ENCODE measurements around the gene NKD1. TPM values are rescaled to one million over a fixed set of nuclear protein-coding genes. Genes with fewer than 3 reads are reported as not detected.

The NKD1 gene
- total RNA-seq, 1 experiment from 2014 or later: 0.74 TPM

DNA sequence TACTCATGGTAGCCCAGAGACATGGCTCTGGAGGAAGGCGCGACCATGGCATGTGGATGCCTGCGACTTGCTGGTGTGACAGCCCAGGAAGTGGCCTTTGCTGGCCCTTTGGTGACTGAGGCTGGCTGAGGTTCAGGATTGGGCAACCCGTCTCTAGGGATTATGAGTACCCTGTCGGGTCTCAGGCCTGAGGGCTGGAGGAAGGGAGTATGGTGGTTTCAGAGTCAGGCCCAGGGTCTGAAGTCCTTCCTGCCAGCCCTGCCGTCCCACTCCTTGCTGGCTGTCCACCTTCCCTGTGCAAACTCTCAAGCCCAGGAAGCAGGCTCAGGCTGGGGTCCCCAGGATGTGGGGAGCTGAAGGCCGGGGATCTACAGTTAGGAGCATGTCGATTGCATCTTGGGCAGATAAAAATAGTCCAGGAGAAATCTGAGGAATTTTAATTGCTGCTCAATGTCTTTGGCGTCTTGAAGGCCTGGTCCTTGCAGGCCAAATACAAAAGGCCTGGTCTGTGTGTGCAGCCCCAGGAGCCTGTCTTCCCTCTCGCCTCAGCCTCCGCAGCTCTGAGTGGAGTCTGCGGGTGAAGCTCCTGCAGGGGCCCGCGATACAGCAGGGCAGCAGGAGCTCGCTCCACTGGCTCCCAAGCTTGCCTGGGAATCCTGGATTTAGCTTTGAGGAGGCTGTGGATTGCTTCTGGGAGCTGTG is 52.5 kb downstream of the NKD1 start:
- in situ Hi-C loops (cut with HindIII; ENCODE audit: low pct_unique_long_range_greater_than_20kb, low sequenced_read_pairs): no loop called here
- DNase-seq (ENCODE audit: low read depth, low spot score): no peak

DNA sequence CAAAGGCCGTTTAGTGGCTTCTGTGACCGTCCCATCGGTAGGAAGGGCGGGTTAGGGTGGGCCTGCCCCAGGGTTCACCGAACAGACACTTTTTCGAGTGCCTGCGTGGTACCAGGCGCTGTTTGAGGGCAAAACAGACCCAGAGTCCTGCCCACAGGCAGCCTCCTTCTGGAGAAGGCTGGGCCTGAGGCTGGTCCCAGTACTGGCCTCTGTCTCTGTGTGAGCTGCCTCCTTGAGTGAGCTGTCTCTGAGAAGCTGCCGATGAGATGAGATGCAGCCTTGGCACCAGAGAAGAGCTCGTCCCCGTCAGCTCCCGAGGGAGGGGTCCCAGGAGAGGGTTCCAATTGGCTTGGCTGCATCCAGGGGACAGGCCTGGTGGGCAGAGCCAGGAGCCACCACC is 53.1 kb downstream of the NKD1 start:
- no peak for DNase-seq (ENCODE audit: low read depth, low spot score)
- in situ Hi-C loops (cut with HindIII; ENCODE audit: low pct_unique_long_range_greater_than_20kb, low sequenced_read_pairs): no loop called here

DNA sequence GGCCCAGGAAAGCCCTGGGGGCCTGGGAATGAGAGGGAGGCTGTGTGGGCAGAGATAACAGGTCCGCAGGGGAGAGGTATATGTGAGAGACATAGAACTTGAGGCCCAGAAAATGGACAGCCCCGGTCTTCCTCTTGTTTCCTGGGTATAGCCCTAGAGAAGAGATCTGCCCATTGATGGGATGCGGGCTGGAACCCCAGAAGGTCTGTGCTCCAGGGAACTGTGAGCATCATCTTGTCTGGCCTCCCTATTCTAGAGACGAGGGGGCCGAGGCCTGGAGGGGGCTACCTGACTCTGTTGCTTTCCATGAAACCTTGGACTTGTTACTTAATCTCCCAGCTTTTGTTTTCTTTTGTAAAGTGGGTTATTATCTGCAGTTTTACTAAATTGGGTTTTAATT is 53.9 kb downstream of the NKD1 start:
- DNase-seq (ENCODE audit: low read depth, low spot score): no peak
- in situ Hi-C loops (cut with HindIII; ENCODE audit: low pct_unique_long_range_greater_than_20kb, low sequenced_read_pairs): no loop called here

DNA sequence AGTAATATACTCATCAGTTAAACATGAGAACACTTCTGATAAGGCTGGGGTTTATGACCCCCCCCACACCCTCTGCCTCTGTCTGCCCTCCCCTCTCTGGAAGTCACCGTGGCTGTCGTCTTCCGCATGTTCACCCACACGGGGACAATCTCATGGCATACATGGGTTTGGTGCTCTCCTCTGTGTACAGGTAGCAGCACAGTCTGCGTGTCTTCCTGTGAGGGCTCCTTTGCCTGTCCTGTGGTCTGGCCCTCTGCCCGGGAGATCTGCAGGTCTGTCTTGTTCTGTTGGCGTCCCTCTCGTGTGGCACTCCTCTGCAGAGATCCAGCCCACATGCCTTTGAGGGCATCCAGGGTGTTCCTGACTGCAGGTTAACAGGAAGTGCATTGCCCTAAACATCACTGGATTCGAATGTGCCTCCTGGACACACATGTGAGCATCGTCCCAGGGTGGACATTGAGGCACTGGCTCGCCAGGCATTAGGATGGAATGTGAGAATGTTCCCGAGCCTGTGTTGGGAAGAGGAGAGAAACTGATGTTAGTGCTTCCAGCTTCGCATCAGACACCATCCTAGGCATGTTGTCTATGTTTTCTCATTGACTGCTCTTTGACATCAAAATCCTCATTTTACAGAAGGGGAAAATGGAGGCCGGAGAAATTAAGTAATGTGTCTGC is 54.5 kb downstream of the NKD1 start:
- DNase-seq (ENCODE audit: low read depth, low spot score): no peak
- in situ Hi-C loops (cut with HindIII; ENCODE audit: low pct_unique_long_range_greater_than_20kb, low sequenced_read_pairs): no loop called here

DNA sequence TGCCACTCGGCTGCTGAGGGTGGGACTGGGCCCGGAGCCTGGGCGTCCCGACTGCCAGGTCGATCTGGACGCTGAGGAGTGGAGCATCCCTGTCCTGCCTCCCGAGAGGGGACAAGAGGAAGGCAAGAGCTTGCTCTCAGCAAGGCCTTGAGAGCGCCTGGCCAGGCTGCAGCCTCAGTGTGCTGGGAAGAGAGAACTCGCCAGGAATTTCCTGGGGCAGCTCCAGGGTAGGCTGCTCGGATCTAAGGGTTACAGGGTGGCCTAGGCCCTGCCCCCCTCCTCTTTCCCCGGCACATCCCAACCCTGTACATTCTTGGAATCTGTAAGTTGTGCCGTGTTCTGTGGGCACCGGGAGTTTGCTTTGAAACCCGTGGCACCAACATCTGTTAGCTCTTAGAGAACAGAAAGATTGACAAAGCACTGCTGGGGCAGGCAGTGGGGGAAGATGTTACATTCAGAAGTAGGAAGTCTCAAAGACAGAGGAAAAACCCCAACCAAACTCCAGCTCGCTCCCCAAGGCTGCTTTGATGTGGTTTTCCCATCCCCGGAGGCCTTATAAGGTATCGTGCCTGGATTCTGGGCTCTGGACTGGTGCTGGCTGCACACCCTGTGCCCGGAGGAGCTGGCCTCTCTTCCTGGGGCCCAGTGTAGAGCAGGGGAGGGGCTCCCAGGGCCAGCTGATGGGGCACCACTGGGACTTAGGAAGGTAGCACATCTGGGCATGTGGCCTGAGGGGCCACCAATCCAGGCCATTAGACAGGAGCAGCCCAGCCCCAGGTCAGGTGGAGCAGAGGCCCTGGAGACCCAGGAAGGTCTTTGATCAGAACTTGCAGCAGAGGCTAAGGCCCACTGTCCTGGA is 55.2 kb downstream of the NKD1 start:
- no peak for DNase-seq (ENCODE audit: low read depth, low spot score)
- in situ Hi-C loops (cut with HindIII; ENCODE audit: low pct_unique_long_range_greater_than_20kb, low sequenced_read_pairs): no loop called here

DNA sequence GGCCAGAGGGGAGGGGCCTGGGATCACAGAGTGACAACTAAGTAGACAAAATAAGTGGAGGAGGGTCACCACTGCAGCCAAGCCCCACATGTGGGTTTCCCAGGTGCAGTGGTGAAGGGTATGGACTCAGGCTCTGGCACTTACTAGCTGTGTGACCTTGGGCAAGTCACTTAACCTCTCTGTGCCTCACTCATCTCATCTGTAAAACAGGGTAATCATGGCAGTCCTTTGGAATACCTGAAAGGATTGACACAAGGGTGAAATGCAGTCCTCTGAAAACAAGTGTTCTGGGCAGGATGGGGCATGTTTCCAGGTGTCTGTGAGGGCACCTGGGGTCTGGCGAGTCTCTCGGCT is 55.8 kb downstream of the NKD1 start:
- no peak for DNase-seq (ENCODE audit: low read depth, low spot score)
- in situ Hi-C loops (cut with HindIII; ENCODE audit: low pct_unique_long_range_greater_than_20kb, low sequenced_read_pairs): no loop called here

DNA sequence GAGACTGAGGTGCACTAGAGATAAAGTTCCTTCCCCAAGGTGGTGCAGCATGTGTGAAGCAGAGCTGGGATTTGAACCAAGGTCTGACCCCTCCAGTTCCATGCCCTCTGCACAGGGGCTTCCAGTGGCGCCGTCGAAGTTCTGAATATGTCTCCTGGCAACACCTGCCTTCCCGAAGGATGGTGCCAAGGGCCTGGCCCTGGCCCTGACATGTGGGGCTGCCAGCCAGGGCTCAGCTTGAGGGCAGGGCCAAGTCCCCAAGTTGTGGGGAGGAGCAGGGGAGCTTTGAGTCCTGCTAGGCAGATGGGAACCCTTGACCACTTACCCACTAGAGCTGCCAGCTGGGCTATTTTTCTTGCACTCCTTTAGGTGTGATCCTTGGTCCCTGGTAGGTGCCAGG is 56.4 kb downstream of the NKD1 start:
- DNase-seq (ENCODE audit: low read depth, low spot score): no peak
- in situ Hi-C loops (cut with HindIII; ENCODE audit: low pct_unique_long_range_greater_than_20kb, low sequenced_read_pairs): no loop called here

DNA sequence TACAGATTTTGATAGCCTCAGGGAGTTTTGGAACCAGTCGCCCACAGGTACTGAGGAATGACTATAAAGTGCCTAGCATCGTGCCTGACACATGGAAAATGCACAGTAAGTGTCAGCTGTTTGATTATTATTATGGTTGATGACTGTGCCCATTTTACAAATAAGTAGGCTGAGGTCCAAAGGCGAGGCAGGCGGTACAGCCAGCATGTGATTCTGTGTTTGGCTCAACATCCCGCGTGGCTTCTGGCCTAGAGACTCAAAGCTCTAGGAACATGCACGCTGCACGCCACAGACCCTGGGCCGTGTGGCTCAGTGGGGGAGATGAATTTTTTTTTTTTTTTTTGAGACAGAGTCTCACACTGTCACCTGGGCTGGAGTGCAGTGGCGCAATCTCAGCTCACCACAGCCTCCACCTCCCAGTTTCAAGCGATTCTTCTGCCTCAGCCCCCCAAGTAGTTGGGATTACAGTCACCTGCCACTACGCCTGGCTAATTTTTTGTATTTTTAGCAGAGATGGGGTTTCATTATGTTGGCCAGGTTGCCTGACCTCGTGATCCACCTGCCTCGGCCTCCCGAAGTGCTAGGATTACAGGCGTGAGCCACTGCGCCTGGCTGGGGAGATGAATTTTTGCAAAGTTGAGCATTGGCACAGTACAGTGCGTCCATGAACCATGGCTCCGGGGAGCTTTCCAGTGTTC is 57.7 kb downstream of the NKD1 start:
- DNase-seq (ENCODE audit: low read depth, low spot score): no peak
- in situ Hi-C loops (cut with HindIII; ENCODE audit: low pct_unique_long_range_greater_than_20kb, low sequenced_read_pairs): no loop called here

DNA sequence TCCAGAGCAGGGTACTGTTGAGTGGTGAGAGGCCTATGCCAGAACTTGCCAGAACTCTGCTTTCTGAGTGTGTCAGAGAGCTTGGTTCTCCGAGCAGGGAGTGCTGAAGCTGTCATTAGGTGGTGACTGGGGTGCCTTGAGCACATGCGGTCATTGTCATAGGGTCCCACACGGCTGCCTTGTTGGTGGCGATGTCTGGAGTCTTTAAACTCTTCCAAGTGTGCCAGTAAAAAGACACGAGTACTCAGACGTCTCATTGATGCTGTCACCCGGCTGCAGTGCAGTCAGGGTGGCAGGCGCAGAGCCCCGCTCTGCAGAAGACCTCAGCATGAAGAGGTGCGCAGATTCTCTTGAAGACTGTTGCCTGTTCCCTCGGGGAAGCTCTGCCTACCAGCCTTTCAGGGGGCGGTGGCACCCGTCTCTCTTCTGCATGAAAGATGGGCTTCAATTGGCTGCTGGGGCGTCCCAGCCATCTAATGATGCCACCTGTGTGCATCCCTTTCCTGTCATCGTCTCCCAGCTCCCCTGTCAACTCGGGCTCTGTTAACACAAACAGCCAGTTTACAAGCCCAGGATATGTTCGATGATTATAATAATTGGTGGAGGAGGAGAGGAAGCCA is 58.3 kb downstream of the NKD1 start:
- in situ Hi-C loops (cut with HindIII; ENCODE audit: low pct_unique_long_range_greater_than_20kb, low sequenced_read_pairs): no loop called here
- DNase-seq (ENCODE audit: low read depth, low spot score): no peak

DNA sequence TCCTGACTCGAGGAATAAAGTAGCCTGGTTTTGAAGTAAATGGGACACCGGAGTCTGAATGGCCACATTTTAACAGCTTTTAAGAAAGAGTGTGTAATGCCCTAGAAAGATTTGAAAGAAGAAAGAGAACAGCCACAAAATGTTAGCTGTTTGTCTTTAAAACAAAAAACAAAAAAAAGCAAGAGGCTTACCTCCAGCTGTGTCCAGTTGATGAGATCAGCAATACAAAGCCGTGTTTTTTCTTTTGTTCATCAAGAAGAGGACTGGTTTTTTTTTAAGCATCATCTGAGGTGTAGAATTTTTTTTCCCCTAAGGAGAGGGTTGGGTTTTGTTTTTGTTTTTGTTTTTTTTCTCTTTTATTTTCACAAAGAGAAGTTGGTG is 58.8 kb downstream of the NKD1 start:
- DNase-seq (ENCODE audit: low read depth, low spot score): no peak
- in situ Hi-C loops (cut with HindIII; ENCODE audit: low pct_unique_long_range_greater_than_20kb, low sequenced_read_pairs): no loop called here

DNA sequence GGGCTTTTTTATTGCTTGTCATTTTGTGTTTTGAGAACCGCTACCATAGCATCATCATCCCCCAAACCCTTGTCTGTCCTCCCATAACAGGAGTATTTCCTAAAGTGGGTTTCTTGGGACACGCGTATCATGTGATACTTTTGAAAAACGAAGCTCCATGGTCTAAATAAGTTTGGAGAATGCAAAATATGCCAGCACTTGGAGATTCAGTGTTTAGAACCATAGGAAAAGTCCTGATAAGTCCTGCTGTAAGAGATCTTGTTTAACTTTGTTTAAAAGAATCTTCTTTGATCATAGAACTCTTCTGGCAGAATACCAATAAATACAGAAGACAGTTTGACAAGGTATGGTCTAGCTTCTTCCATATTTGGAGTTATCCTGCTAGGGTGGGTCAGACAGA is 59.3 kb downstream of the NKD1 start:
- no peak for DNase-seq (ENCODE audit: low read depth, low spot score)
- in situ Hi-C loops (cut with HindIII; ENCODE audit: low pct_unique_long_range_greater_than_20kb, low sequenced_read_pairs): no loop called here

DNA sequence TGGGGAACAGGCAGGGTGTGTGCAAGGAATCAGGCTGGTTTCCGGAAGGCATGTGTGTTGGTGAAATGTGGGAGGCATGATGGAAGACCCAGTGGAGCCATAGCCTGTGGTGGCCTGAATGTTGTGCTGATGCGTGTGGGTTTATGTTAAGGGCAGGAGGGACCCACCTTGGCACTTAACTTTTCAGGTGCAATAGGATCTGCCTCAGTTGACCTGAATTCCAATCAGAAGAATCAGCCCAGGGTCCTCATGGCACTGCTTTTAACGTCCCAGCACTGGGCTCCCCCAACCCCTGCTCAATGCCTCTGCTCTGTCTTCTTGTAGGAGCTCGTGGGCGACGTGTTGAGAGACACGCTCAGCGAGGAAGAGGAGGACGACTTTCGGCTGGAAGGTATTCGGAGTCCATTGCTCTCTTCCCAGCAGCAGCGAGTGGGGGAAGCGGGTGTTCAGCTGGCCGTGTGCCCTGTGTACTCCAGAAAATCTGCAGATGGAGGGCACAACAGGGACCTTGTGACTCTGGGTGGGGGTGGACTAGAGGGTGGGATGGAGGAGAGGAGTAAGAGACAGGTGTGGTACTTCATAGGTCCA is 59.9 kb downstream of the NKD1 start:
- in situ Hi-C loops (cut with HindIII; ENCODE audit: low pct_unique_long_range_greater_than_20kb, low sequenced_read_pairs): no loop called here
- no peak for DNase-seq (ENCODE audit: low read depth, low spot score)

DNA sequence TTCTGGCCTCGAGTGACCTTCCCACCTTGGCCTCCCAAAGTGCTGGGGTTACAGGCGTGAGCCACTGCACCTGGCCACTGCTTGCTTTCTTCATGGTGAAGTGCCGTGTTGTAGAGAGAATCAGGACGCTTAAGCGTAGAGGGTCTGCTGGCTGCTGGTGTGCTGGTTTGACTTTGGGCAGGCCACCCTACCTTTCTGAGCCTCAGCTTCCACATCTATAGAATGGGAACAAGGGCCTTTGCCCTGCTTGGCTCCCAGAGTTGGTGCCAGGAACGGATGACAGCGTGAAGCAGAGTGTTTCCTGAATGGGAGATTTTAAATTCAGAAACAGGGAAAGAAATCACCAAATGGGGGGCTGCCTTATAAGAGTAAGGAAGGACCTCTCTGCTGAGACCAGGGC is 60.9 kb downstream of the NKD1 start:
- DNase-seq (ENCODE audit: low read depth, low spot score): no peak
- in situ Hi-C loops (cut with HindIII; ENCODE audit: low pct_unique_long_range_greater_than_20kb, low sequenced_read_pairs): no loop called here

DNA sequence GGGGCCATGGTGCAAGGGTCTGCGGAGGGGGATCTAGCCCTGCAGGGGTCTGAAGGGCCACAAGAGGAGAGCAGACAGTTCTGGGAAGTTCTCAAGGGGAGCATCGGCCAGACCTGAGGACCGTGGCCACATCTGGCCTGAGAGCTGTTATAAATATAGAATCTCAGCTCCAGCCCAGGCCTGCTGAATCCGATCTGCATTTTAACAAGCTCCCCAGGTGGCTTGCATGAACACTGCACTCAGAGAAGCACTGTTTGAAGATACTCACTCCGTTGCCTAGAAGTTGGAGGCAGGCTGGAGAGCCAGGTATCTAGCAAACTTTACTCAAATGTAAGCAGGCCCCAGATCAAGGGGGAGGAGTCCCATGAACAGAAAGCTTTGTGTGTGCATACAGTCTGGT is 61.3 kb downstream of the NKD1 start:
- no peak for DNase-seq (ENCODE audit: low read depth, low spot score)
- in situ Hi-C loops (cut with HindIII; ENCODE audit: low pct_unique_long_range_greater_than_20kb, low sequenced_read_pairs): no loop called here

DNA sequence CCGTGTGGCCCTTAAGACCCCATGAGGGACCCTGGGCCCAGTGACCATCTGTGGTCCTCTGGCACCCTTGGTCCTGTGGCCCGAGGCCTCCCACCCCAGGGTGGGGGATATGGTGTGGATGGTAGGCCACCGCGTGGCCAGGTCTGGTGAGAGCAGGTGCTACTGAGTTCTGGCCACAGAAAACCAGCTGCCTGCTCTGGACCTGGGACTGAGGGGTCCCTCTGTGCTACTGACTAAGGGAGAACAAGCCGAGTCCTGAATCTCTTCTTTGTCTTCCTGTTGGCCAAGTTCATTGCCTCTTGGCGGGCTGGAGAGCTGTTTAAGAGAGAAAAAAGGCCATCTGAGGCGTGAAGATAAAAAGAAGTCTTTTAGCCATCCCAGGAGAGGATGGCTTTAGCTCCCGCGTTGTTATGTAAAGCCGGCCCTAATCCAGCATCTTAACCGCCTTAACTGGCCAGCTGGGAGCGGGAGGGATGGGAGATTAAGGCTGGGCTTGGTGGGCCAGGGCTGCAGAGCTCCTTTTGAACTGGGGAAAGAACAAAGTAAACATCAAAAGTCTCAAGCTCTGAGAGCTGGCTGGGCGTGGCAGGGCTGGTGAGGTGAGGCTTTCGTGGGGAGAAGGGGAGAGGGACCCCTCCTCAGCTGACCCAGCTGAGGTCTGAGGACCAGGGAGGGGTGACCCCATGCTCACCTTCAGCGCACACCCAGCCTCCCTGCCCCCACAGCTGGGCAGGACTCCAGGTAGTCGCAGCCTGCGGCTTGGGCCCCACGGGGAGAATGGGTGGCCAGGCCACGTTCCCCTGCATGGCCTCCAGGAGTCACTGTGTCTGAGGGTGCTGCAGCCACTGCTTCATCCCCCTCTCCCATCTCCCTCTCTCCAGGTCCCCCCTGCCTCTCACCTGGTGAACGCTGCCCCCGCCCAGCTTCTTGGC is 62.4 kb downstream of the NKD1 start:
- no peak for DNase-seq (ENCODE audit: low read depth, low spot score)
- in situ Hi-C loops (cut with HindIII; ENCODE audit: low pct_unique_long_range_greater_than_20kb, low sequenced_read_pairs): no loop called here

DNA sequence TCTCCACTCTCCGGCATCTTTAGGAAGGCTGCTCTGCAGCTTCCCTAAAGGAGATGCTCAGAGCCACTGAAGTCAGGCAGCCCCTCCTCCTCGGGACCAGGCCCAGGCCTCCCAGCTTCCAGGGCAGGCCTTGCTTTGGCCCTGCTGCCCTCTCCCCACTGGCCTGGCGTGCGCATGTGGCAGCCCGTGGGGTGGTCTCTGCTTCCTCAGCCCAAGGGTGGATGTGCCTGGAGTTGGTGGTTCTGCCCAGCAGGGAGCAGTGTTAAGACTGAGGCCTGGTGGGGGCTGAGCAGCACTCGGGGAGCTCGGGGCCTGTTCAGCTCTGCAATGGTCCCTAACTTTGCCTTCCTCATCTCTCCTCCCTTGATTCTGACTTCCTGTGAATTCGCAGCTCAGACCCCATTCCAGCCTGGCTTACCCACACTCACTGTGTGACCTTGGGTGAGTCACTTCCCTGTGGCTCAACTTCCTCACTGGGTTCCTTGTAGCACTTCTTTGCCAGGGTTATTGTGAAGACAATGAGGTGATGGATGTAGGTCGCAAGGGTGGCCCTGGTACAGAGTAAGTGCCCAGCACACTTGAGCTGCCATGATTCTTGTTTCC is 63.2 kb downstream of the NKD1 start:
- in situ Hi-C loops (cut with HindIII; ENCODE audit: low pct_unique_long_range_greater_than_20kb, low sequenced_read_pairs): no loop called here
- no peak for DNase-seq (ENCODE audit: low read depth, low spot score)

Data from SK-MEL-5 (cell line).